ENCODE measurements around the gene BIRC5.
"Not testable (repeated sequence)": the region's sequence is repeated elsewhere in the genome, so short reads cannot be mapped to it uniquely, and the experiment has no call there.

Gene BIRC5

GRCh38 chr17:78214016-78214705 is at the start of gene BIRC5:
Gene BIRC5, plus strand, starts transcription at chr17:78214253. Its CDS starts 64 bp downstream, at chr17:78214317.
- peak; percentile 93 for DNase-seq (ENCODE audit: low spot score)

- no peak for DNase-seq (ENCODE audit: low spot score)
These were observed 49.1 kb upstream of the BIRC5 start for GRCh38 chr17:78164748-78165607.

GRCh38 chr17:78166416-78166815 is 47.6 kb upstream of the BIRC5 start:
- DNase-seq (ENCODE audit: low spot score): no peak

- peak; percentile 93 for DNase-seq (ENCODE audit: low spot score)
These were observed 45.7 kb upstream of the BIRC5 start, which contains the start of gene SYNGR2 for GRCh38 chr17:78168242-78168902. Gene SYNGR2, plus strand, starts transcription at chr17:78168581. Its CDS starts 36 bp downstream, at chr17:78168617.

GRCh38 chr17:78168903-78169793 is 44.9 kb upstream of the BIRC5 start:
- DNase-seq (ENCODE audit: low spot score): peak; percentile 88

GRCh38 chr17:78170692-78171590 is 43.1 kb upstream of the BIRC5 start:
- no peak for DNase-seq (ENCODE audit: low spot score)

GRCh38 chr17:78171591-78172248 is 42.3 kb upstream of the BIRC5 start:
- not testable (repeated sequence) for DNase-seq (ENCODE audit: low spot score)

- DNase-seq (ENCODE audit: low spot score): no peak
These were observed 41.6 kb upstream of the BIRC5 start for GRCh38 chr17:78172249-78173051.

- DNase-seq (ENCODE audit: low spot score): no peak
These were observed 40.8 kb upstream of the BIRC5 start for GRCh38 chr17:78173097-78173715.

- DNase-seq (ENCODE audit: low spot score): no peak
These were observed 39.6 kb upstream of the BIRC5 start for GRCh38 chr17:78174346-78174869.

- DNase-seq (ENCODE audit: low spot score): no peak
These were observed 39.0 kb upstream of the BIRC5 start for GRCh38 chr17:78174870-78175642.

GRCh38 chr17:78175643-78175981 is 38.4 kb upstream of the BIRC5 start:
- no peak for DNase-seq (ENCODE audit: low spot score)

- DNase-seq (ENCODE audit: low spot score): peak; percentile 90
These were observed 37.5 kb upstream of the BIRC5 start for GRCh38 chr17:78176548-78177025.

GRCh38 chr17:78179372-78179771 is 34.7 kb upstream of the BIRC5 start:
- no peak for DNase-seq (ENCODE audit: low spot score)

- DNase-seq (ENCODE audit: low spot score): no peak
These were observed 34.0 kb upstream of the BIRC5 start for GRCh38 chr17:78180083-78180482.

GRCh38 chr17:78180508-78180907 is 33.5 kb upstream of the BIRC5 start:
- no peak for DNase-seq (ENCODE audit: low spot score)

GRCh38 chr17:78182504-78182903 is 31.5 kb upstream of the BIRC5 start:
- no peak for DNase-seq (ENCODE audit: low spot score)

GRCh38 chr17:78183916-78184315 is 30.1 kb upstream of the BIRC5 start:
- no peak for DNase-seq (ENCODE audit: low spot score)

Data from HuH-7 (cell line).